ENCODE results near the gene ACSL3.

DNA sequence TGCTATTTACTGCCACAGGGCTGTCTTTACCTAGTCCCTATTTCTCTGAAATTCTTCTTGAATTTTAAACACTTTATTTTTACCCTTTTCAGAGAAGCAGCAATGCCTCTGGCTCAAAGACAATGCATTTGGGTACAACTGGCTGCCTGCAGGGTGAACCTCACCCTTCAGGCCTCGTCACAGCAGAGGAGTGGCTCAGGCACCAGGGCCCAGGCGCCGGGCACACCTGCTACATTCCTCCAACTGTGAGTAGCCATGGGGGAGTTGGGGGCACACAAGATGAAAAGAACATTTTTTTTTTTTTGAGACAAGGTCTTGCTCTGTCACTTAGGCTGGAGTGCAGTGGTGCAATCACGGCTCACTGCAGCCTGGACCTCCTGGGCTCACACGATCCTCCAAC is 116.3 kb downstream of the ACSL3 start:
- no peak for TF ChIP-seq EZH2phosphoT487 (IDR thresholded peaks at IDR 0.05; ENCODE audit: insufficient read depth, low read depth)
- no peak for TF ChIP-seq EZH2 (IDR thresholded peaks at IDR 0.05; ENCODE audit: insufficient read depth, poor library complexity, severe bottlenecking)

Measured in GM23248 (cell line).